GM21423 (cell line): ENCODE results near the gene CACUL1.
A peak's percentile ranks its signal among the peaks of the same experiment; 100 is the strongest.
"Not testable (repeated sequence)": the region's sequence is repeated elsewhere in the genome, so short reads cannot be mapped to it uniquely, and the experiment has no call there.

Source experiments
- ATAC-seq: cut with Tn5 transposase; IDR thresholded peaks from one replicate; pipeline ENCODE4 v1.9.1; 2021; ENCODE audit warnings: mild to moderate bottlenecking, moderate library complexity; ENCODE audit not compliant: unreplicated experiment

The CACUL1 gene

DNA sequence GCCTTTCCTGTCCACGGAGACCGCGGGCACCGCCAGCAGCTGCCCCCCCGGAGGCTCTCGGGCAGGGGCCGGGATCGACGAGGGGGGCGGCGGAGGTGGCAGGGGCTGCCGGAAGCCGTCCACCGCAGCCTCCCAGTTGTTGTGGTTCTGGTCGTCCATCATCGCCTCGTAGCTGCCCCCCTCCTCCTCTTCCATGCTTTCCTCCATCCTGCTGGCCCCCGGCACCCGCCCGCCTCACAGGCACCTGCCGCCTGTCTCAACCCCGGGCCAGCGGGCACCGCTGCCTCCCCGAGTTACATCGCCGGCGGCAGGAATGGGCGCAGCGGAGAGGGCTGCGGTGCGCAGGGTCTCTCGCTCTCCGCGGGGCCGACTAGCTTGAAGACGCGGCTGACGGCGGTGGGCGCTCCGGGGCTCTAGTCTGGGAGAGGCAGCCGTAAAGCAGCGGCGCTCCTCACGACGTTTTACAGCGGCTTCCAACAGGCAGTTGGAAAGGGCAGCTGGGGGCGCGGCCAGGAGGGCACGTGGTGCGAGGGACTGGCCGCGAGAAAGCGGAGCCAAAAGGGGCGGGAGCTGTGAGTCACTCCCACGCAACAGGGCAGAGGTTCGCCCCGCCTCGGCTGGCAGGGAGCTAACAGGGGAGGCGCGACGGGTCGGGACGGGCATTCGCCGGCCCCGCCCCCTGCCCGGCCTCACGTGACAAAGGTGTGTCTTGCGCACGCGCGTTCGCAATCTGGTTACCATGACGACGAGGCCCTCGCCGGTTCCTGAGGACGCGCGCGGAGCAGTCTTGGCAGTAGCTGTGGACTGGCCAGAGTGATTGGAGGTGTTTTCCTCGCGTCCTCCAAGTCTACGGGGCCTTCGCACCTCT, at the start of gene CACUL1:
TSS of gene CACUL1 (minus strand) at position 415 of the 868 bp plus-strand sequence. CDS start at position 207, 208 bp downstream.
- peak; percentile 93 for ATAC-seq

DNA sequence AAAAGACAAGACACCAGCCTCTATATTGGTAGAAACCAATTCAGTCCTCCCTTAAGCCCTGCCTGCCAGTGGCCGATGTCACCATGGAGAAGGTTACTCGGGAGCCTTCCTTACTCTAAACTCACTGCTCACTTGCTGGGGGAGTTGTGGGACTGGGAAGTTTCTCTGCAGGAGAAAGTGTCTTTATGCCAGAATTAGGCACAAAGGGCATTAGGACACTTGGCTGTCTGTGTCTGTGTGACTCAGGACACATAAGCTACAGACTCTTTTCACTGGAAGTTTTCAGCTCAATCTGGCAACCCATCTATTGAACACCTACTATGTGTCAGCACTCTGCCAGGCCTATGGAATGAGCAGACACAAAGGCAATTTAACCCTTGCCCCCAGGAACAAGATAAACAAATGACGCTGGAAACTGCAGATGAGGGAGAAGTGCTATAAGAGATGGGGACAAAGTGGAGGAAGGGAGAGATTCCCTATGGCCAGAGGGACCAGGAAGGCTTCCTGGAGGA, 49.5 kb upstream of the CACUL1 start:
- no peak for ATAC-seq

DNA sequence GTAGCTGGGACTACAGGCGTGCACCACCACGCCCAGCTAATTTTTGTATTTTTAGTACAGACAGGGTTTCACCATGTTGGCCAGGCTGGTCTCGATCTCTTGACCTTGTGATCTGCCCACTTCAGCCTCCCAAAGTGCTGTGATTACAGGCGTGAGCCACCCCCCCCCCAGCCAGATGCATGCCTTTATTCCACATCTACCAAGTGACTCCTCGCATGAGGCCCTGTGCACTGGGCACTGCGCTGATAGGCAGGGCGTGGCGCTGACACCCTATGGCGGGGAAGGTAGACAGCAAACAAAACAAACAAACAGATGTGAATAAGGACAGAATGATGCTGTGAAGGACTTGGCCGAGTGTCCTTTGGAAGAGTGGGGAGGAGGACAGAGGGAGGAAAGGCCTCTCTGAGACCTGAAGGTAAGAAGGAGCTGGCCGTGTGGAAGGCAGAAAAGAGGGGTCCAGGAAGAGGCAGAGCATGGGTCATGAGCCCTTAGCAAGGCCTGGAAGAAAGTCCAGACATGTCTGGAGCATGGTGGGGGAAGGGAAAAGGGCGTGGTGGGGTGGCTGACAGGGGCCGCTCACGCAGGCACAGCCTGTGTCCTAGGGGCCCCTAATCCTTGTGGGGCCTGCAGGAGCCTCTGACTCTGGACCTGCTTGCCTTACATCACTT, 47.5 kb upstream of the CACUL1 start:
- ATAC-seq = no peak

DNA sequence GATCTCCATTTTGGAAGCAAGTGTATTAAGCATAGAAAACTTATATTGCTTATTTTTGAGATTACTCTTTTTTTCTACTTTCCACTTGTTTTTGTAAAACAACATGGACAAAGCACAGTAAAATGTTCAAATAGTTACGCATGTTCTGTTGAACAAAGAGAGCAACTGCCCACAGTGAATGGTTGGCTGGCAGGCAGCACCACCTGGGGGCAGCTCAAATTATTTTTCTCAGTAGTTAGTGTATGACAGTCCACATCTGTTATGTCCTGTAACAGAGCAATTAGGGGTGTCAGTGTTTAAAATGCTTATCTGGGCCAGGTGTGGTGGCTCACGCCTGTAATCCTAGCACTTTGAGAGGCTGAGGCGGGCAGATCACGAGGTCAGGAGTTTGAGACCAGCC, 46.1 kb upstream of the CACUL1 start:
- no peak for ATAC-seq

DNA sequence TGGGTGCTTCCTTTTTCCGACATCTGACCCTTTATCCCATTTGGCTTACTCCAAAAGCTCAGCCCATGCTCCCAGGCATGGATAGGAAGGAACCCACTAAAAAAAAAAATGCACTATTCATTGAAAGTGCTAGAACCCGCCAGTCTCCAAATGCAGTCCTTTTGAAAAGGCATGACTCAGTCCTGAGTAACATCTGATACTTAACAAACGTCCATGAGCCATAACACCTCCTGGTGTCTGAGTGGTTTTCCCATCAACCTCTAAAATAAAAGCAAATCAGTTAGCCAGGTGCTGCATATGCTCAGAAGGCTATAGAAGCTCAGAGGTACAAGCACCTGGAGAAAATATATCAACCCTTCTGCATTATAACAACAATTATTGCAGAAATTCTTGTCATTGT, 45.0 kb upstream of the CACUL1 start:
- ATAC-seq = no peak

DNA sequence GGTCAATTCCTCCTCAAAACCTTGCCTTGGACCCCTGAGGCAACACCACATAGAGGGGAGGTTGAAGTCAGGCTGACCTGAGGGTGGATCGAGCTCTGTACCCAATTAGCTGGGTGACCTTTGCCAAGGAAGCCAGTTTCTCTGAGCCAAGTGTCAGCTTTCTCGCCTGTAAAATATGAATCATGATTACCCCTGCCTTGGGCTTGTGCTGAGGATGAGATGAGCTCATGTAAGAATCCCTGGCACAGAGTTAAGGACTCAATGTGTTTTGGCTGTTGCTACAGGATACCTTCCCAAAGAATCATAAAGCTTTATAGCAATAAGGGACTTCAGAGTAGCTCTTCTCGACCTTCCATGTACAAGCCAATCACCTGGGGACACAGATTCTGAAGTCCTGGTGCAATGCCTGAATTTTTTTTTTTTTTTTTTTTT, 43.5 kb upstream of the CACUL1 start:
- ATAC-seq = no peak

DNA sequence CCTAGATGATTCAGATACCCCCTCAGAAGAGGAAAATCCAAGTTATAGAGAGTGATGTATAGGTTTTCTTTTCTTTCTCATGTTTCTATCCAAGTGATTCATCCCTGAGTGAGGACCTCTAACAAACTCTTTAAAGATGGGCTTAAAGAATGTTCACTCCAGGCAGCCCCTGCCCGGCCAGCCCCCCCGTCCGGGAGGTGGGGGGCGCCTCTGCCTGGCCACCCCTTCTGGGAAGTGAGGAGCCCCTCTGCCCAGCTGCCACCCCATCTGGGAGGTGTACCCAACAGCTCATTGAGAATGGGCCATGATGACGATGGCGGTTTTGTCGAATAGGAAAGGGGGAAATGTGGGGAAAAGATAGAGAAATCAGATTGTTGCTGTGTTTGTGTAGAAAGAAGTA, 40.2 kb upstream of the CACUL1 start:
- ATAC-seq = not testable (repeated sequence)

DNA sequence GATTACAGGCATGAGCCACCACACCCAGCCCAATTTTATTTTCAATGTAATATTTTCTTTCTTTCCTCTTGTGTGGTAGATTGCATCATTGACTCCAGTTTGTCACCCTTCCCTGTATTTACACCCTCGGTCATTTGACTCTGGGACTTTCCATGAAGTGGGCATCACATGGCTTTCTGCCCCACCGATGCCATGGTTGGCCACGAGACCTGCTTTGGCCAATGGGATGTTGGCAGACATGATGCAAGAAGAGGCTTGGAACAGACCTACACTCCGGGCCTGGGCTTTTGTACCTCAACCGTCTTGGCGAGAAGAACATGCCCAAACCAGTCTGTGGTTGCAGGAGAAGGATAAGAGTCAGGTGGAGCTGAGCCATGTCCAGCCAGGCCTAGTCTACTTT, 38.8 kb upstream of the CACUL1 start:
- no peak for ATAC-seq

DNA sequence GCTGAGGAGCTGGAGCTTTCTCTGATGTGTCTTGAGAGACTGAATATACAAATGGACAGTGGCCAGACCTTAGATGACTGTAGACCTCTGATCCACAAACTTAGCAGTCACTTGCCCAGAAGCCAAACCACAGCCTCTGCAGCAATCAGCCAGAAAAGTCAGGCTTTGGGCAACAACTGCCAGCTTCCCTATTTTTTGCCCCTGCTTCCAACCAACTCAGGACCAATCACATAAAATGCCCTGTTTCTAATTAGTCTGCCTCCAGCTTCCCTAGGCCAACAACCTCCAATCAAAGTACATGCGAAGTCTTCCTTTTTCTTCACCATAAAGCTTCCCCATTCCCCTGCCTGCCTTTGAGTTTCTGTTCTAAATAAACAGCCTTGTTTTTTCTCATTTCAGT, 37.8 kb upstream of the CACUL1 start:
- ATAC-seq = no peak

DNA sequence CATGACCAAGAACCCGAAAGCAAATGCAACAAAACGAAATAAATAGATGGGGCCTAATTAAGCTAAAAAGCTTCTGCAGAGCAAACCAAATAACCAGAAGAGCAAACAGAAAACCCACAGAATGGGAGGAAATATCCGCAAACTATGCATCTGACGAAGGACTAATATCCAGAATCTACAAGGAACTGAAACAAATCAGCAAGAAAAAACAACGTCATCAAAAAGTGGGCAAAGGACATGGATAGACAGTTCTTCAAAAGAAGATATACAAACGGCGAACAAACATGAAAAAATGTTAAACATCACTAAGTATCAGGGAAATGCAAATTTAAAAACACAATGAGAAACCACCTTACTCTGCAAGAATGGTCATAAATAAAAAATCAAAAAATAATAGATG, 35.3 kb upstream of the CACUL1 start:
- ATAC-seq = no peak

DNA sequence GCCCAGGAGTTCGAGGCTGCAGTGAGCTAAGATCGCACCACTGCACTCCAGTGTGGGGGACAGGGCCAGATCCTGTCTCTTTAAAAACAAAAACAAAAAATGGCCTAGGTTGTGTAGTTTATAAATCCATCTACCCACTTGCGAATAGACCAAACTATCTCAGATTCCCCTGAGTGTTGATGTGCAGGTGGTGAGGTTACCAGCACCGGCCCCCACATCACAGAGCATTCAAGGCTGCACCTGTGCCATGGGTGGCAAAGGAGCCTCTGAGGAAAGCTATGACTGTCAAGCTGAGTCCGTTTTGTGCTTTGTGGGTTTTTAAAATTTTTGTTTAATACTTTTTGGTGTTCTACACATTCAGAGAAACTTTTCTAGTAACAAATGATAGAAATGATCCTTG, 30.8 kb upstream of the CACUL1 start:
- no peak for ATAC-seq

DNA sequence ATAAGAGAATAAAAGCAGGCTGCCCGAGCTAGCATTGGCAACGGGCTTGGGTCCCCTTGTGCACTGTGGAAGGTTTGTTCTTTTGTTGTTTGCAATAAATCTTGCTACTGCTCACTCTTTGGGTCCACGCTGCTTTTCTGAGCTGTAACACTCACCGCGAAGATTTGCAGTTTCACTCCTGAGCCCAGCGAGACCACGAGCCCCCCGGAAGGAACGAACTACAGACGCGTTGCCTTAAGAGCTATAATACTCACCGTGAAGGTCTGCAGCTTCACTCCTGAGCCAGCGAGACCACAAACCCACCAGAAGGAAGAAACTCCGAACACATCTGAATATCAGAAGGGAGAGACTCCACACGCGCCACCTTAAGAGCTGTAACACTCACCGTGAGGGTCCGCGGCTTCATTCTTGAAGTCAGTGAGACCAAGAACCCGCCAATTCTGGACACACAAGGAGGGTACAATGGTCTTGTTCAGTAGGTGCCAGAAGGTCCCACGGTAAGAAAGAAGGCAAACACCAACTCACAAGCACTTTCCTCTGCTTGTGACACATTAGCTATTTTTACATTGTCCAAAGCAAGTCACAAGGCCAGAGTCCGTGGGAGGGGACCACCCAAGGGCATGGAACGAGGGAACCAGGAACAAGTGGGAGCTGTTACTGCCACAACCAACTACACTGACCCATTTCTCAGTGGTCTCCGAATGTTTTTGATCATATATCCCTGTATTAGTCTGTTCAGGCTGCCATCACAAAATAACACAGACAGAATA, 29.2 kb upstream of the CACUL1 start:
- no peak for ATAC-seq

DNA sequence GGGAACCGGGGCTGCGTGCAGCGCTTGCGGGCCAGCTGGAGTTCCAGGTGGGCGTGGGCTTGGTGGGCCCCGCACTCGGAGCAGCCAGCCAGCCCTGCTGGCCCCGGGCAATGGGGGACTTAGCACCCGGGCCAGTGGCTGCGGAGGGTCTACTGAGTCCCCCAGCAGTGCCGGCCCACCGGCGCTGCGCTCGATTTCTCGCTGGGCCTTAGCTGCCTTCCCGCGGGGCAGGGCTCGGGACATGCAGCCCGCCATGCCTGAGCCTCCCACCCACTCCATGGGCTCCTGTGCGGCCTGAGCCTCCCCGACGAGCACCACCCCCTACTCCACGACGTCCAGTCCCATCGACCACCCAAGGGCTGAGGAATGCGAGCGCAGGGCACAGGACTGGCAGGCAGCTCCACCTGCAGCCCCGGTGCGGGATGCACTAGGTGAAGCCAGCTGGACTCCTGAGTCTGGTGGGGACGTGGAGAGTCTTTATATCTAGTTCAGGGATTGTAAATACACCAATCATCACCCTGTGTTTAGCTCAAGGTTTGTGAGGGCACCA, 28.2 kb upstream of the CACUL1 start:
- not testable (repeated sequence) for ATAC-seq

DNA sequence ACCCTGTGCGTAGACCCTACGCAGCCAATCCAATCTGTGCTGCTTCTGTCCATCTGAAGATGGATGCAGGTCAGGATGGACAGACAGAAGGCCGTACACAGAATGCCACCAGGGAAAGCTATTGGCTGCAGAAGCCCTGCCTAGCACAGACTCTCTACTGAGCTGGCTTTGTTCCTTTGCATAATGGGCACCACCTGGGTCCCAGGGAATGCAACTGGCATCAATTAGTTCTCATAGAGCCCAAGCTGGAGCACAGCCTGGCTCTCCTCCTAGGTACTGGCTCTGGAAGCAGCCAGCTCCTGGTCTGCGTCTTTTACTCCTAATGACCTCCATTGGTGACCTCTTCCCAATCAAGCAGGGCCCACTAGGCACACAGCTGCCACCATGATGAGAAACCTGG, 26.8 kb upstream of the CACUL1 start:
- no peak for ATAC-seq

DNA sequence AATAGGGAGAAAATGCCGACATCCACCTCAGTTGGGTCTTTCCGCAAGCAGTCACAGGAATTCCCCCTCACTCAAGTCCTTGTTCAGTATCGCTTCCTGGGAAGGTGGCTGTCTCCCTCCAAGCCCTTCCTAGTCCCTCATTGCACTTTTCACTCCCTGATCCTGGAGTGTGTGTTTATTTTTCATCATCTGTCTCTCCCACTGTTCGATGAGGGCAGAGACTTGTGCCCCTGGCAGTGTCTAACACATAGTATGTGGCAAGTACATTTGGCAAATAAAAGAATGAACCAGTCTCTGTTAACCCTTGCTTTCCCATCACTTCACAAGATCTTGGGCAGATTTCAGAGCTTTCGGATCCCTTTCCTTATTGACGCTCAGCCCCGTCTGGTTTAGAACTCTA, 24.0 kb upstream of the CACUL1 start:
- no peak for ATAC-seq

DNA sequence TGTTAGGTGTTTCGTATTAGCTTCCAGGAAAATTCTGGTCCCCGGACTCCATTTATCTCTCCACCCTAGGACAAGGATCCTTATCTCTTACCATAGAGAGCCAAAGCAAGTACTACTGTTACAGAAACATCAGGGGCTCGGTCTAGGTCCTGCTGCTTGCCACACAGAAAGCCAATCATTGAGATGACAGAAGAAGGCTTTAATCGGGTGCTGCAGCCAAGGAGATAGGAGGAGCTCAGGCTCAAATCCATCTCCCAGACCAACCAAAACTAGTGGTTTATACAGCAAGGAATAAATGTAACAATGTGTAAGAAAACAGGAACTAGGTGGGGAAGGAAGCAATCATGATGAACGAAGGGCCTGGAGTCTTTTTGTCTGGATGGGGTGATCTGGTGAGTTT, 22.2 kb upstream of the CACUL1 start:
- ATAC-seq = no peak

DNA sequence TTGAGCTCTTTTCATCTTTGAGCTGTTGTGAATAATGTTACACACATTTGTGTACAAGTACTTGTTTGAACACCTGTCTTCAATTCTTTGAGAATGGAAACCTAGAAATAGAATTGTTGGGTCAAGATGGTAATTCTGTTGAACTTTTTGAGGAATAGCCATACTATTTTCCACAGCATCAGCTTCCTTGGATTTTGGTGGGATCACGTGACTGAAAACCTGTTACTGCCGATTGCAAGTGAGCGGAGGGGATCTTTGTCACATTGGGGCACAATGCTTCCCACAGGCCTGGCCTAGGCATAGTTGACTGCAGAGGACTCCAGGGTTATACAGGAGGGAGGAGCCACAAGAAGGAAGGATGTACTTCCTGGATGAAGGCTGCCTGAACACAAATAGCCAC, 21.3 kb upstream of the CACUL1 start:
- no peak for ATAC-seq

DNA sequence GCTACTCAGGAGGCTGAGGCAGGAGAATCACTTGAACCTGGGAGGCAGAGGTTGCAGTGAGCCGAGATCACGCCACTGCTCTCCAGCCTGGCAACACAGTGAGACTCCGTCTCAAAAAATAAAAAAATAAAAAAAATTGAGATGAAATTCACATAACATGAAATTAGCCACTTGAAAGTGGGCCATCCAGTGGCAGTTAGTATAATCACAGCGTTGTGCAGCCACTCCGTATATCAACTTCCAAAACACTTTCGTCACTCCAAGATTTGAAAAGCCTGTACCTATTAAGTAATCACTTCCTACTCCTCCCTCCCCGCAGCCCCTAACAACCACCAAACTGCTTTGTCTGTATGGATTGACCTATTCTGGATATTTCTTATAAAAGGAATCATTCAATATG, 20.7 kb upstream of the CACUL1 start:
- ATAC-seq = no peak

DNA sequence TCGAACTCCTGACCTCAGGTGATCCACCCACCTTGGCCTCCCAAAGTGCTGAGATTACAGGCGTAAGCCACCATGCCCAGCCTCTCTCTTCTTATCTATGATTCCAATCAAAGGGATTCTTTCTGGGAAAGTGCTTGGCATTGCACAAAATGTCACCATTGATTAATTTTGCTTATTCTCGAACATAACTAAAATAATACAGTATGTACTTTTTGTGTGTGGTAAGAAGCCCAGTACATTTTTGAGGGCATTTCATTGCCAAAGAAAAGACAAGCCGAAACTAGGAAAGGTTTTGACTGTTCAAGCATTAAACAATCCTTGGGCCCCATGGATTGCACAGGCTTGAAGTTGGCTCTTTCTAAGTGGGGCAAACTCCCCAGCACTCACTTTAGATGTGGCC, 18.3 kb upstream of the CACUL1 start:
- no peak for ATAC-seq

DNA sequence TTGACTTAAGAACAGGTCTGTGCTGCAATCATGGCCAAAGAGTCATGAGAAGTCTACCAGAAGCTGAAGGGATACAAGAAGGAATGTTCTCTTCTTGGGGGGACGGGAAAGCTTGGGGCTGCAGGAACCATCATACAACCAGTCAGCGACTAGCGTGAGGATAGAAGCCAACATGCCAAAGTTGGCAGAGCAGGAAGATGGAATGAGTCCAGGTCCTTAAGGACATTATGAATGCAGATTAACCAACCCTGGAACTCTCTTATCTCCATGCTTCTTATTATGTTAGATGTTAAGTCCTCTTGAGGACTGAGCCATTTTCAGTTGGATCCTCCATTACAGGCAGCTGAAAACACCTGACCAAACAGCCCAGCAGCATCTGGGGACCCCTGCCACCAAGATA, 17.2 kb upstream of the CACUL1 start:
- no peak for ATAC-seq
